ENCODE results near the gene PRDM11.
"Not testable (repeated sequence)": the region's sequence is repeated elsewhere in the genome, so short reads cannot be mapped to it uniquely, and the experiment has no call there.

The PRDM11 gene

GRCh38 chr11:45245218-45246045, 99.0 kb downstream of the PRDM11 start:
- no peak overlapping the region for H2AFZ ChIP-seq
- no peak overlapping the region for H3K9ac ChIP-seq
- no peak overlapping the region for H3K4me3 ChIP-seq (ENCODE audit: low read depth, low read length)
- H3K27me3 ChIP-seq (ENCODE audit: control insufficient read depth, insufficient read depth, low read length): no peaks in the 10 kb centered on the region
- H3K27ac ChIP-seq: no peak overlapping the region
- no peaks in the 10 kb centered on the region for H3K9me3 ChIP-seq (ENCODE audit: control insufficient read depth, low read length)
- no peaks in the 10 kb centered on the region for H3K79me2 ChIP-seq
- no peak overlapping the region for H3K4me2 ChIP-seq (ENCODE audit: low read length)
- H3K4me1 ChIP-seq: no peaks in the 10 kb centered on the region
- TF ChIP-seq, protein P1, sequence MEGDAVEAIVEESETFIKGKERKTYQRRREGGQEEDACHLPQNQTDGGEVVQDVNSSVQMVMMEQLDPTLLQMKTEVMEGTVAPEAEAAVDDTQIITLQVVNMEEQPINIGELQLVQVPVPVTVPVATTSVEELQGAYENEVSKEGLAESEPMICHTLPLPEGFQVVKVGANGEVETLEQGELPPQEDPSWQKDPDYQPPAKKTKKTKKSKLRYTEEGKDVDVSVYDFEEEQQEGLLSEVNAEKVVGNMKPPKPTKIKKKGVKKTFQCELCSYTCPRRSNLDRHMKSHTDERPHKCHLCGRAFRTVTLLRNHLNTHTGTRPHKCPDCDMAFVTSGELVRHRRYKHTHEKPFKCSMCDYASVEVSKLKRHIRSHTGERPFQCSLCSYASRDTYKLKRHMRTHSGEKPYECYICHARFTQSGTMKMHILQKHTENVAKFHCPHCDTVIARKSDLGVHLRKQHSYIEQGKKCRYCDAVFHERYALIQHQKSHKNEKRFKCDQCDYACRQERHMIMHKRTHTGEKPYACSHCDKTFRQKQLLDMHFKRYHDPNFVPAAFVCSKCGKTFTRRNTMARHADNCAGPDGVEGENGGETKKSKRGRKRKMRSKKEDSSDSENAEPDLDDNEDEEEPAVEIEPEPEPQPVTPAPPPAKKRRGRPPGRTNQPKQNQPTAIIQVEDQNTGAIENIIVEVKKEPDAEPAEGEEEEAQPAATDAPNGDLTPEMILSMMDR (IDR thresholded peaks at IDR 0.05): no peak
- no peaks in the 10 kb centered on the region for H3K36me3 ChIP-seq (ENCODE audit: control insufficient read depth, insufficient read depth, low read length)

GRCh38 chr11:45246241-45246640, 99.8 kb downstream of the PRDM11 start:
- Histone ChIP-seq H3K27ac (no peak overlapping the region), H3K36me3 (ENCODE audit: control insufficient read depth, insufficient read depth, low read length) (no peaks in the 10 kb centered on the region), H3K9me3 (ENCODE audit: control insufficient read depth, low read length) (no peaks in the 10 kb centered on the region), H3K79me2 (no peaks in the 10 kb centered on the region), H3K9ac (no peak overlapping the region), H3K4me1 (no peaks in the 10 kb centered on the region), H3K4me3 (ENCODE audit: low read depth, low read length) (no peak overlapping the region), H2AFZ (no peak overlapping the region), H3K27me3 (ENCODE audit: control insufficient read depth, insufficient read depth, low read length) (no peaks in the 10 kb centered on the region), H3K4me2 (ENCODE audit: low read length) (no peak overlapping the region)
- TF ChIP-seq, protein P1 (IDR thresholded peaks at IDR 0.05): no peak

DNA sequence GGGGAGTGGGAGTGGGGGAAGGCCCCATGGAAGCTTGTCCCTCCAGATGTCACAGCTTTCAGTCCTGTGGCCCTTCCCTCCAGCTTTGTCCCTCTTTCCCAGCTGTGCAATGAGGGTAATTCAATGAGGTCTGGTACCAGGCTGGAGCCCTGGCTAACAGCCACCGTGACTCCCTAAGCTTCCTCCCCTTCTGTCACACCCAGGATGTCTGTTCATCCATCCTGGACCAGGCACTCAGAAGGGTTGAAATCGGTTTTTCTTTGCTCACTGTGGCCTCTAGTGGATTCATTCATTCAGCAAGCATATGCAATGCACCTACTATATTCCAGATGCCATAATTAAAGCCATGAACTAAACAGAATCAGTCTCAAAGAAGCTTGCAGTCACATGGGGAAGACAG, 101.0 kb downstream of the PRDM11 start:
- Histone ChIP-seq H3K27ac (no peak overlapping the region), H3K4me1 (no peaks in the 10 kb centered on the region), H2AFZ (no peak overlapping the region), H3K36me3 (ENCODE audit: control insufficient read depth, insufficient read depth, low read length) (no peaks in the 10 kb centered on the region), H3K9ac (no peak overlapping the region), H3K79me2 (no peaks in the 10 kb centered on the region), H3K4me2 (ENCODE audit: low read length) (no peak overlapping the region), H3K4me3 (ENCODE audit: low read depth, low read length) (no peak overlapping the region), H3K27me3 (ENCODE audit: control insufficient read depth, insufficient read depth, low read length) (no peaks in the 10 kb centered on the region), H3K9me3 (ENCODE audit: control insufficient read depth, low read length) (no peaks in the 10 kb centered on the region)
- TF ChIP-seq, protein P1 (IDR thresholded peaks at IDR 0.05): no peak

GRCh38 chr11:45248501-45249011, 102.1 kb downstream of the PRDM11 start:
- H3K4me2 ChIP-seq (ENCODE audit: low read length): no peak overlapping the region
- no peaks in the 10 kb centered on the region for H3K27me3 ChIP-seq (ENCODE audit: control insufficient read depth, insufficient read depth, low read length)
- H3K4me3 ChIP-seq (ENCODE audit: low read depth, low read length): no peak overlapping the region
- H2AFZ ChIP-seq: no peak overlapping the region
- TF ChIP-seq, protein P1 (IDR thresholded peaks at IDR 0.05): no peak
- H3K9me3 ChIP-seq (ENCODE audit: control insufficient read depth, low read length): no peaks in the 10 kb centered on the region
- no peaks in the 10 kb centered on the region for H3K4me1 ChIP-seq
- no peak overlapping the region for H3K9ac ChIP-seq
- no peaks in the 10 kb centered on the region for H3K36me3 ChIP-seq (ENCODE audit: control insufficient read depth, insufficient read depth, low read length)
- H3K79me2 ChIP-seq: no peaks in the 10 kb centered on the region
- H3K27ac ChIP-seq: no peak overlapping the region

DNA sequence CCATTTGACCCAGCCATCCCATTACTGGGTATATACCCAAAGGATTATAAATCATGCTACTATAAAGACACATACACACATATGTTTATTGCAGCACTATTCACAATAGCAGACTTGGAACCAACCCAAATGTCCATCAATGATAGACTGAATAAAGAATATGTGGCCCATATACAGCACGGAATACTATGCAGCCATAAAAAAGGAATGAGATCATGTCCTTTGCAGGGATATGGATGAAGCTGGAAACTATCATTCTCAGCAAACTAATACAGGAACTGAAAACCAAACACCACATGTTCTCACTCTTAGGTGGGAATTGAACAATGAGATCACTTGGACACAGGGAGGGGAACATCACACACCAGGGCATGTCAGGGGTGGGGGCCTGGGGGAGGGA, 102.9 kb downstream of the PRDM11 start:
- not testable (repeated sequence) for H3K9me3 ChIP-seq (ENCODE audit: control insufficient read depth, low read length); H3K27ac ChIP-seq; H3K9ac ChIP-seq; H3K4me2 ChIP-seq (ENCODE audit: low read length); H3K4me3 ChIP-seq (ENCODE audit: low read depth, low read length); H3K27me3 ChIP-seq (ENCODE audit: control insufficient read depth, insufficient read depth, low read length); H3K36me3 ChIP-seq (ENCODE audit: control insufficient read depth, insufficient read depth, low read length); H3K4me1 ChIP-seq; H2AFZ ChIP-seq; H3K79me2 ChIP-seq

Measured in parathyroid adenoma (tissue), 2 donors.